ENCODE data around the gene PARVG. TPM values are rescaled to one million over a fixed set of nuclear protein-coding genes. Genes with fewer than 3 reads are reported as not detected.

The PARVG gene
- polyA plus RNA-seq, 2 of the 4 experiments (the other 2 are of a cell fraction), result not detected

DNA sequence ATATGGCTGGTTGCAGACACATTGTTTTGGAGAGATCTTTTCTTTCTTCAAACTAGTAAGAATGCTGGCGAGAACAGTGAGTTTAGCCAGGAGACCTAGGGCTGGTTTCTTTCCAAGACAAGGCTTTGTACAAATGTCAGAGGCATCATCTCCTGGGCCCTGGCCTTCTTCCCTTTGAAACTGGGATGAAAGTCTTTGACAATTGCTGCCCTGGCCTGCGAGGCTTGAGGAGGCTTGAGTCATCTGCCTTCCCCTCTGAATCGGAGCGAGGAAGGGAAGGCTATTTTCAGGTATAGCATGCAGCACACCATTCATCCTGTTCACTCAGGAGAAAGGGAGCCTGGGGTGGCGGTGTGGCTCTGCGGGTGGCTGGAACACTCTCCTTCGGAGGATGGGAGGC lies 21.5 kb upstream of the PARVG start:
- POLR2A ChIA-PET, result no interaction called here

DNA sequence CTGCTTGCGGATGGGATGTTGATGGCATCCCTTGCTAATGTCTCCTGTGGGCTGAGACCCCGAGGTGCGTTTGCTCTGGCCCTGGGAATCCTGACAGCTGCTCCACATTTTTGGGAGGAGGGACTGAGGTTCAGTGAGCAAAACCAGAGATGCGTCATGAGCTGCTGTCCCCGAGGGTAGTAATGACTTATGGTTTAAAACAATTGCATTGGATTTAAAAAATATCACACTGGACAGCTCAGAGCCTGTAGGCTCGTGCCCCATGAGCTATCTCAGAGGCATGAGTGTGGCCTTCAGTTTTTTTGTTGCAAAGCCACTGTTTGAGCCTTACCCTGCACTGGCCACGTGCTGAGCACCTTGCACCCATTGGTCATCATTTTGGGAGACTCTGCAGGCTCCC lies 20.9 kb upstream of the PARVG start:
- H3K4me2 ChIP-seq, result no peak overlapping the region
- POLR2A ChIA-PET, result no interaction called here
- DNase-seq (ENCODE audit: low read depth in 1 of 2, low spot score in 1 of 2) (no peak), FAIRE-seq (no peak), ATAC-seq (no peak)
- H3K27ac ChIP-seq, result no peak overlapping the region
- no peaks in the 10 kb centered on the region for H3K9me3 ChIP-seq
- CTCF ChIA-PET, result no interaction called here
- no peaks in the 10 kb centered on the region for H3K4me1 ChIP-seq
- WGBS (ENCODE audit: missing lambda C conversion rate), result 70% methylated on average over 5 of the region's 7 CpGs
- H3K4me3 ChIP-seq, result no peak overlapping the region
- TF ChIP-seq HOXB5 (CRISPR knock-in tag; IDR thresholded peaks at IDR 0.05) (no peak), FOXS1 (CRISPR knock-in tag; IDR thresholded peaks at IDR 0.05) (no peak), HEYL (CRISPR knock-in tag; IDR thresholded peaks at IDR 0.05) (no peak), NFE2L2 (conservative IDR thresholded peaks at IDR 0.05; ENCODE audit: low read length) (no peak)

More for the DNA sequence above, 21.5 kb upstream of the PARVG start:
- no peak overlapping the region for H3K4me3 ChIP-seq
- ATAC-seq, result no peak
- FAIRE-seq, result no peak
- WGBS (ENCODE audit: missing lambda C conversion rate), result 91% methylated on average over 7 of the region's 7 CpGs
- TF ChIP-seq, protein P1, sequence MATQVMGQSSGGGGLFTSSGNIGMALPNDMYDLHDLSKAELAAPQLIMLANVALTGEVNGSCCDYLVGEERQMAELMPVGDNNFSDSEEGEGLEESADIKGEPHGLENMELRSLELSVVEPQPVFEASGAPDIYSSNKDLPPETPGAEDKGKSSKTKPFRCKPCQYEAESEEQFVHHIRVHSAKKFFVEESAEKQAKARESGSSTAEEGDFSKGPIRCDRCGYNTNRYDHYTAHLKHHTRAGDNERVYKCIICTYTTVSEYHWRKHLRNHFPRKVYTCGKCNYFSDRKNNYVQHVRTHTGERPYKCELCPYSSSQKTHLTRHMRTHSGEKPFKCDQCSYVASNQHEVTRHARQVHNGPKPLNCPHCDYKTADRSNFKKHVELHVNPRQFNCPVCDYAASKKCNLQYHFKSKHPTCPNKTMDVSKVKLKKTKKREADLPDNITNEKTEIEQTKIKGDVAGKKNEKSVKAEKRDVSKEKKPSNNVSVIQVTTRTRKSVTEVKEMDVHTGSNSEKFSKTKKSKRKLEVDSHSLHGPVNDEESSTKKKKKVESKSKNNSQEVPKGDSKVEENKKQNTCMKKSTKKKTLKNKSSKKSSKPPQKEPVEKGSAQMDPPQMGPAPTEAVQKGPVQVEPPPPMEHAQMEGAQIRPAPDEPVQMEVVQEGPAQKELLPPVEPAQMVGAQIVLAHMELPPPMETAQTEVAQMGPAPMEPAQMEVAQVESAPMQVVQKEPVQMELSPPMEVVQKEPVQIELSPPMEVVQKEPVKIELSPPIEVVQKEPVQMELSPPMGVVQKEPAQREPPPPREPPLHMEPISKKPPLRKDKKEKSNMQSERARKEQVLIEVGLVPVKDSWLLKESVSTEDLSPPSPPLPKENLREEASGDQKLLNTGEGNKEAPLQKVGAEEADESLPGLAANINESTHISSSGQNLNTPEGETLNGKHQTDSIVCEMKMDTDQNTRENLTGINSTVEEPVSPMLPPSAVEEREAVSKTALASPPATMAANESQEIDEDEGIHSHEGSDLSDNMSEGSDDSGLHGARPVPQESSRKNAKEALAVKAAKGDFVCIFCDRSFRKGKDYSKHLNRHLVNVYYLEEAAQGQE (IDR thresholded peaks at IDR 0.05), result no peak
- no peak for TF ChIP-seq RARB (CRISPR knock-in tag; IDR thresholded peaks at IDR 0.05)
- TF ChIP-seq, protein P2, sequence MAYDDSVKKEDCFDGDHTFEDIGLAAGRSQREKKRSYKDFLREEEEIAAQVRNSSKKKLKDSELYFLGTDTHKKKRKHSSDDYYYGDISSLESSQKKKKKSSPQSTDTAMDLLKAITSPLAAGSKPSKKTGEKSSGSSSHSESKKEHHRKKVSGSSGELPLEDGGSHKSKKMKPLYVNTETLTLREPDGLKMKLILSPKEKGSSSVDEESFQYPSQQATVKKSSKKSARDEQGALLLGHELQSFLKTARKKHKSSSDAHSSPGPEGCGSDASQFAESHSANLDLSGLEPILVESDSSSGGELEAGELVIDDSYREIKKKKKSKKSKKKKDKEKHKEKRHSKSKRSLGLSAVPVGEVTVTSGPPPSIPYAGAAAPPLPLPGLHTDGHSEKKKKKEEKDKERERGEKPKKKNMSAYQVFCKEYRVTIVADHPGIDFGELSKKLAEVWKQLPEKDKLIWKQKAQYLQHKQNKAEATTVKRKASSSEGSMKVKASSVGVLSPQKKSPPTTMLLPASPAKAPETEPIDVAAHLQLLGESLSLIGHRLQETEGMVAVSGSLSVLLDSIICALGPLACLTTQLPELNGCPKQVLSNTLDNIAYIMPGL (CRISPR knock-in tag; IDR thresholded peaks at IDR 0.05; ENCODE audit: borderline replicate concordance), result no peak
- TF ChIP-seq, protein P3, sequence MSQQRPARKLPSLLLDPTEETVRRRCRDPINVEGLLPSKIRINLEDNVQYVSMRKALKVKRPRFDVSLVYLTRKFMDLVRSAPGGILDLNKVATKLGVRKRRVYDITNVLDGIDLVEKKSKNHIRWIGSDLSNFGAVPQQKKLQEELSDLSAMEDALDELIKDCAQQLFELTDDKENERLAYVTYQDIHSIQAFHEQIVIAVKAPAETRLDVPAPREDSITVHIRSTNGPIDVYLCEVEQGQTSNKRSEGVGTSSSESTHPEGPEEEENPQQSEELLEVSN (IDR thresholded peaks at IDR 0.05; ENCODE audit: borderline replicate concordance, low read depth), result no peak
- no peak for TF ChIP-seq ZC3H11A (IDR thresholded peaks at IDR 0.05)
- no peak for TF ChIP-seq CHD2 (IDR thresholded peaks at IDR 0.05; ENCODE audit: low read length, partially characterized antibody)
- TF ChIP-seq PHF8 (IDR thresholded peaks at IDR 0.05; ENCODE audit: borderline replicate concordance, low read depth), result no peak
- no peak for TF ChIP-seq MYC (IDR thresholded peaks at IDR 0.05; ENCODE audit: borderline replicate concordance, low read length)
- no peak for TF ChIP-seq EHF (CRISPR knock-in tag; IDR thresholded peaks at IDR 0.05)
- TF ChIP-seq TFCP2L1 (CRISPR knock-in tag; IDR thresholded peaks at IDR 0.05), result no peak
- TF ChIP-seq NR3C1 (IDR thresholded peaks at IDR 0.05), result no peak
- no peak for TF ChIP-seq HOXA7 (CRISPR knock-in tag; IDR thresholded peaks at IDR 0.05)
- CTCF ChIA-PET, result no interaction called here
- no peak for DNase-seq (ENCODE audit: low read depth in 1 of 2, low spot score in 1 of 2)
- no peak overlapping the region for H3K4me2 ChIP-seq
- no peaks in the 10 kb centered on the region for H3K4me1 ChIP-seq
- no peak overlapping the region for H3K27ac ChIP-seq
- H3K9me3 ChIP-seq, result no peaks in the 10 kb centered on the region

DNA sequence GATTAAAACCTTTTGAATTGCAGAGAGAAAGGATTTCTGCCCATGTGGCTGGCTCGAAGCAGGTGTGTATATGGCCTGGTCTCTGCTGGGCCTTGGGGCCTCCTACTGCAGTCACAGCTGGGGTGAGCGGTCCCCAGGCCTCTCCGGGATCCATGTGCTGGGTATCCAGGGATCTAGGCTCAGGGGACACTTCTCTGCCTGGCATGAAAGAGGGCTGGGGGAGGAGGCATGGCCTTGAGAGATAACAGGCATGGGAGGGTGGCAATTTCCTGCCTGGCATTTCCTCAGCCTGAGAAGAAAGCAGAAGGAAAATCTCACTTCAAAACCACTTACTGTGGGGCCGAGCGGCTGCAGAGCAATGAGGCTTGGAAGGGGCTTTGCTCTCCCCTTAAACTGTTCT lies 20.3 kb upstream of the PARVG start:
- no peak for ATAC-seq
- ChIA-PET CTCF (no interaction called here), POLR2A (no interaction called here)

More for the DNA sequence above, 20.3 kb upstream of the PARVG start:
- 89% methylated on average over 5 of the region's 5 CpGs for WGBS (ENCODE audit: missing lambda C conversion rate)
- DNase-seq (ENCODE audit: low read depth in 1 of 2, low spot score in 1 of 2), result no peak
- no peaks in the 10 kb centered on the region for H3K4me1 ChIP-seq
- H3K27ac ChIP-seq, result no peak overlapping the region
- no peak for FAIRE-seq
- no peak overlapping the region for H3K4me2 ChIP-seq
- H3K9me3 ChIP-seq, result no peaks in the 10 kb centered on the region
- no peak for TF ChIP-seq SMC3 (IDR thresholded peaks at IDR 0.05)
- TF ChIP-seq, protein P4, sequence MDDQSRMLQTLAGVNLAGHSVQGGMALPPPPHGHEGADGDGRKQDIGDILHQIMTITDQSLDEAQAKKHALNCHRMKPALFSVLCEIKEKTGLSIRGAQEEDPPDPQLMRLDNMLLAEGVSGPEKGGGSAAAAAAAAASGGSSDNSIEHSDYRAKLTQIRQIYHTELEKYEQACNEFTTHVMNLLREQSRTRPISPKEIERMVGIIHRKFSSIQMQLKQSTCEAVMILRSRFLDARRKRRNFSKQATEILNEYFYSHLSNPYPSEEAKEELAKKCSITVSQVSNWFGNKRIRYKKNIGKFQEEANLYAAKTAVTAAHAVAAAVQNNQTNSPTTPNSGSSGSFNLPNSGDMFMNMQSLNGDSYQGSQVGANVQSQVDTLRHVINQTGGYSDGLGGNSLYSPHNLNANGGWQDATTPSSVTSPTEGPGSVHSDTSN (IDR thresholded peaks at IDR 0.05), result no peak
- no peak for TF ChIP-seq SREBF2 (IDR thresholded peaks at IDR 0.05)
- TF ChIP-seq GATA3 (IDR thresholded peaks at IDR 0.05; ENCODE audit: borderline replicate concordance), result no peak
- TF ChIP-seq HEYL (CRISPR knock-in tag; IDR thresholded peaks at IDR 0.05), result no peak
- no peak for TF ChIP-seq CBX2 (IDR thresholded peaks at IDR 0.05; ENCODE audit: borderline replicate concordance, low read depth)
- TF ChIP-seq RFX5 (IDR thresholded peaks at IDR 0.05), result no peak
- no peak for TF ChIP-seq HOXB5 (CRISPR knock-in tag; IDR thresholded peaks at IDR 0.05)
- no peak for TF ChIP-seq CEBPB (IDR thresholded peaks at IDR 0.05)
- TF ChIP-seq RAD21 (conservative IDR thresholded peaks at IDR 0.05 in 1 of 2, IDR thresholded peaks at IDR 0.05 in 1 of 2), result no peak
- TF ChIP-seq HOXB13 (CRISPR knock-in tag; IDR thresholded peaks at IDR 0.05; ENCODE audit: low read depth), result no peak
- no peak for TF ChIP-seq EP300 (IDR thresholded peaks at IDR 0.05)
- H3K4me3 ChIP-seq, result no peak overlapping the region

All from A549 (cell line).